ENCODE data around the gene ACSM4. TPM values are rescaled to one million over a fixed set of nuclear protein-coding genes. Genes with fewer than 3 reads are reported as not detected.

The ACSM4 gene
- total RNA-seq, 1 donor from 2014 or later, result not detected

- H3K4me3 ChIP-seq (ENCODE audit: insufficient read depth, low read depth, low read length), result no peak overlapping the region
- H3K27ac ChIP-seq (ENCODE audit: low read depth, low read length), result no peak overlapping the region
- no peaks in the 10 kb centered on the region for H3K36me3 ChIP-seq (ENCODE audit: insufficient read depth, low read length)
- Mint-ChIP-seq H3K9me3 (ENCODE audit: unreplicated experiment) (peaks cover 6% of the 10 kb centered on the region), H3K27me3 (ENCODE audit: low read depth, unreplicated experiment) (no peaks in the 10 kb centered on the region), H3K27ac (ENCODE audit: unreplicated experiment) (no peak overlapping the region), H3K4me1 (ENCODE audit: low read depth, unreplicated experiment) (peaks cover 1% of the 10 kb centered on the region), H3K4me3 (ENCODE audit: unreplicated experiment) (no peak overlapping the region), H3K36me3 (ENCODE audit: low read depth, unreplicated experiment) (no peaks in the 10 kb centered on the region)
- H3K9ac ChIP-seq (ENCODE audit: low read length), result no peak overlapping the region
- H3K79me2 ChIP-seq (ENCODE audit: insufficient read depth, low read length), result no peaks in the 10 kb centered on the region
- DNase-seq (ENCODE audit: low read depth) (no peak), FAIRE-seq (no peak)
- no peak overlapping the region for H2AFZ ChIP-seq (ENCODE audit: low read depth, low read length)
- no peak overlapping the region for H3K4me2 ChIP-seq (ENCODE audit: low read length)
- no peaks in the 10 kb centered on the region for H3K27me3 ChIP-seq (ENCODE audit: insufficient read depth, low read length)
- no peaks in the 10 kb centered on the region for H4K20me1 ChIP-seq (ENCODE audit: insufficient read depth, low read length)
- no peaks in the 10 kb centered on the region for H3K4me1 ChIP-seq (ENCODE audit: insufficient read depth, low read length)
- TF ChIP-seq CTCF (IDR thresholded peaks at IDR 0.05; ENCODE audit: insufficient read depth, low read depth, low read length) (no peak), EZH2 (IDR thresholded peaks at IDR 0.05; ENCODE audit: insufficient read depth, low read length) (no peak)
- H3K9me3 ChIP-seq (ENCODE audit: insufficient read depth, low read depth, low read length), result peaks cover 2% of the 10 kb centered on the region
Observed at GRCh38 chr12:7265251-7265650, 38.6 kb upstream of the ACSM4 start.

GRCh38 chr12:7269273-7269672 lies 34.6 kb upstream of the ACSM4 start:
- DNase-seq (ENCODE audit: low read depth) (no peak), FAIRE-seq (no peak)
- H3K36me3 Mint-ChIP-seq (ENCODE audit: low read depth, unreplicated experiment), result no peaks in the 10 kb centered on the region

More at GRCh38 chr12:7269273-7269672, 34.6 kb upstream of the ACSM4 start:
- Histone ChIP-seq H3K9me3 (ENCODE audit: insufficient read depth, low read depth, low read length) (peaks cover 2% of the 10 kb centered on the region), H3K27me3 (ENCODE audit: insufficient read depth, low read length) (no peaks in the 10 kb centered on the region), H3K79me2 (ENCODE audit: insufficient read depth, low read length) (no peaks in the 10 kb centered on the region), H3K4me3 (ENCODE audit: insufficient read depth, low read depth, low read length) (no peak overlapping the region), H3K9ac (ENCODE audit: low read length) (no peak overlapping the region), H3K27ac (ENCODE audit: low read depth, low read length) (no peak overlapping the region), H2AFZ (ENCODE audit: low read depth, low read length) (no peak overlapping the region), H3K4me1 (ENCODE audit: insufficient read depth, low read length) (no peaks in the 10 kb centered on the region), H3K36me3 (ENCODE audit: insufficient read depth, low read length) (no peaks in the 10 kb centered on the region), H3K4me2 (ENCODE audit: low read length) (no peak overlapping the region), H4K20me1 (ENCODE audit: insufficient read depth, low read length) (no peaks in the 10 kb centered on the region)
- H3K27ac Mint-ChIP-seq (ENCODE audit: unreplicated experiment), result no peak overlapping the region
- no peak for TF ChIP-seq EZH2 (IDR thresholded peaks at IDR 0.05; ENCODE audit: insufficient read depth, low read length)
- TF ChIP-seq CTCF (IDR thresholded peaks at IDR 0.05; ENCODE audit: insufficient read depth, low read depth, low read length), result no peak
- H3K4me3 Mint-ChIP-seq (ENCODE audit: unreplicated experiment), result no peak overlapping the region
- H3K27me3 Mint-ChIP-seq (ENCODE audit: low read depth, unreplicated experiment), result no peaks in the 10 kb centered on the region
- peaks cover 6% of the 10 kb centered on the region for H3K9me3 Mint-ChIP-seq (ENCODE audit: unreplicated experiment)
- peaks cover 1% of the 10 kb centered on the region for H3K4me1 Mint-ChIP-seq (ENCODE audit: low read depth, unreplicated experiment)

All from astrocyte (in vitro differentiated cells and primary cell).